ENCODE results near the gene FBXW4.

DNA sequence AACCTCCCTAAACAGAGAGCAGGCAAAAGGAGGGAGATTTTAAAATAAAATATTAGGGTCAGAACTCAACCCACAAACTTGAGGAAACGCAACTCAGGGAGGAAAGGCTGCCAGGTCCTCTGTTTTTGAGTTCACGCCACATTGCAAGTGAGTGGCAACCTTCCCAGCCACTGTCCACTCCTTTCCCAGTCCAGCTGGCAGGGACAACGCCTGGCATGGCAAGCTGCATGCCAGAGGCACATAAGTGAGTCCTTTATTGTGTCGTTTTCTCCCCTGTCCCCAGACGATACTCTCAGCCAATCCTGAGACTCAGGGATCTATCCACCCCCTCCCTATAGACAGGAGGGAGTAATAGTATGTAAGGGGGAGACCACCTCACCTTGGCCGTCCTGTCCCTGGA is 22.4 kb downstream of the FBXW4 start:
- TF ChIP-seq, protein P1, sequence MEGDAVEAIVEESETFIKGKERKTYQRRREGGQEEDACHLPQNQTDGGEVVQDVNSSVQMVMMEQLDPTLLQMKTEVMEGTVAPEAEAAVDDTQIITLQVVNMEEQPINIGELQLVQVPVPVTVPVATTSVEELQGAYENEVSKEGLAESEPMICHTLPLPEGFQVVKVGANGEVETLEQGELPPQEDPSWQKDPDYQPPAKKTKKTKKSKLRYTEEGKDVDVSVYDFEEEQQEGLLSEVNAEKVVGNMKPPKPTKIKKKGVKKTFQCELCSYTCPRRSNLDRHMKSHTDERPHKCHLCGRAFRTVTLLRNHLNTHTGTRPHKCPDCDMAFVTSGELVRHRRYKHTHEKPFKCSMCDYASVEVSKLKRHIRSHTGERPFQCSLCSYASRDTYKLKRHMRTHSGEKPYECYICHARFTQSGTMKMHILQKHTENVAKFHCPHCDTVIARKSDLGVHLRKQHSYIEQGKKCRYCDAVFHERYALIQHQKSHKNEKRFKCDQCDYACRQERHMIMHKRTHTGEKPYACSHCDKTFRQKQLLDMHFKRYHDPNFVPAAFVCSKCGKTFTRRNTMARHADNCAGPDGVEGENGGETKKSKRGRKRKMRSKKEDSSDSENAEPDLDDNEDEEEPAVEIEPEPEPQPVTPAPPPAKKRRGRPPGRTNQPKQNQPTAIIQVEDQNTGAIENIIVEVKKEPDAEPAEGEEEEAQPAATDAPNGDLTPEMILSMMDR (IDR thresholded peaks at IDR 0.05) = no peak
- TF ChIP-seq POLR2A (IDR thresholded peaks at IDR 0.05) = no peak
- no peak for TF ChIP-seq EP300 (IDR thresholded peaks at IDR 0.05)
